AG10803 (cell line): ENCODE measurements around the gene KDM5C.
"Not testable (repeated sequence)": the region's sequence is repeated elsewhere in the genome, so short reads cannot be mapped to it uniquely, and the experiment has no call there.

Experiments used
- DNase-seq: peaks from one replicate; pipeline ENCODE4 v3.0.0; 2010; ENCODE audit warnings: low read depth
- H3K4me3 ChIP-seq: 2 replicates; pipeline ENCODE4 v1.5.1; 2011; ENCODE audit warnings: mild to moderate bottlenecking, low read length, control low read depth
- TF ChIP-seq, protein P1 (sequence below): conservative IDR thresholded peaks from 2 replicates; pipeline ENCODE4 v1.5.1; 2011; ENCODE audit warnings: mild to moderate bottlenecking, low read length, control low read depth, inconsistent platforms

The KDM5C gene

DNA sequence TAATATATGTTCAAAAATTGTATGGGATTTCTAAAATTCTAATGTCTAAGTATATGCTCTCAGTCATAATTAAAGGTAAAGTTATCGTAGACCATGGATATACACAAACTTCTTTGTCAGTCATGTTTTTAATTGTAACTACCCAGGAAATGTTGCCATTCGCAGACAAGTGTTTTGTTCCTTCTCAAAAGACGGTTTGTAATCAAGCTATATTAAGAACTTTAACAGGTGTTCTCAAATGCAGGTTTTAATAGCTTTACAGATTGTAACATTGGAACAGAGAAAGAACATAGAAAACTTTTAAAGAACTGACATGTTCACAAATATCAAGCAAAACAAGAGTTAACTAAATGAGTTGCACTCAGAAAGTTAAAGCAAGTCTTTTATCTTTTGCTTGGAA lies 58.9 kb downstream of the KDM5C start:
- DNase-seq = no peak
- TF ChIP-seq, protein P1, sequence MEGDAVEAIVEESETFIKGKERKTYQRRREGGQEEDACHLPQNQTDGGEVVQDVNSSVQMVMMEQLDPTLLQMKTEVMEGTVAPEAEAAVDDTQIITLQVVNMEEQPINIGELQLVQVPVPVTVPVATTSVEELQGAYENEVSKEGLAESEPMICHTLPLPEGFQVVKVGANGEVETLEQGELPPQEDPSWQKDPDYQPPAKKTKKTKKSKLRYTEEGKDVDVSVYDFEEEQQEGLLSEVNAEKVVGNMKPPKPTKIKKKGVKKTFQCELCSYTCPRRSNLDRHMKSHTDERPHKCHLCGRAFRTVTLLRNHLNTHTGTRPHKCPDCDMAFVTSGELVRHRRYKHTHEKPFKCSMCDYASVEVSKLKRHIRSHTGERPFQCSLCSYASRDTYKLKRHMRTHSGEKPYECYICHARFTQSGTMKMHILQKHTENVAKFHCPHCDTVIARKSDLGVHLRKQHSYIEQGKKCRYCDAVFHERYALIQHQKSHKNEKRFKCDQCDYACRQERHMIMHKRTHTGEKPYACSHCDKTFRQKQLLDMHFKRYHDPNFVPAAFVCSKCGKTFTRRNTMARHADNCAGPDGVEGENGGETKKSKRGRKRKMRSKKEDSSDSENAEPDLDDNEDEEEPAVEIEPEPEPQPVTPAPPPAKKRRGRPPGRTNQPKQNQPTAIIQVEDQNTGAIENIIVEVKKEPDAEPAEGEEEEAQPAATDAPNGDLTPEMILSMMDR = no peak
- no peak overlapping the region for H3K4me3 ChIP-seq

DNA sequence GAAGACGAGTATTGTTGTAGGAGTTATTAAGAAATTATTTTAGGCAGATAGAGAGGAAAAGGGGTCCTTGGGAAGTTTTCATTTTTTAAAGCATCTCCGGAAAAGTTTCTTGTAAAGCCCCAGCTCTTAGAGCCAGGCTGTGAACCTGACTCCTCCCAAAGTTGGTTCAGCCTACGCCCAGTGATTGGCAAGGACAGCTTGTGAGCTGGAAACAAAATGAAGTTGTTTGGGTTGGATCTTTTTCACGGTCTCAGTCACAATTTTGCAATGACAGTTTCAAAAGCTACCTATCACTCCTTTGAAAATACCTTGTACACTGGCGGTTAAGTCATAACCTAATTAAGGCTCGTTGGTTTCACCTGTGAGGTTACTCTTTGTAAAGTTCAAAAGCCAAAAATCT lies 60.4 kb downstream of the KDM5C start:
- not testable (repeated sequence) for H3K4me3 ChIP-seq, DNase-seq

DNA sequence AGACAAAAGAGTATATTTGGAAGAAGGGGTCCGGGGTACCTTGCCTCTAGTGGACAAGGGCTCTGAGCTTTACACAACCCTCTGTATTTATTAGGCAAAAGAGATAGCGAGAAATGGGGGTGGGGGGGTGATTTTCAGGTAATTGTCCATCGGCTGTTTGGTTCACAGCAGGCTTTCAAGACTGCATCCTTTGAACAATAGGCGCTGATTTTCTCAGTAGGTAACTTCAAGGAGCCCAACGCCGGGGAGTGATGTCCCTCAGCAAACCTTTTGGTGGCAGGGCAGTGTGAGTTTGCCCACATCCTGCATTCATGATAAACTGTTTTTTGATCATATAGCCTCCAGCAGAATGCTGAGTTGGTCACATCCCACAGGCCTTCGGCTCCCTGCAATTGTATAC lies 61.6 kb downstream of the KDM5C start:
- DNase-seq = no peak
- H3K4me3 ChIP-seq = no peak overlapping the region
- TF ChIP-seq, protein P1 = no peak

DNA sequence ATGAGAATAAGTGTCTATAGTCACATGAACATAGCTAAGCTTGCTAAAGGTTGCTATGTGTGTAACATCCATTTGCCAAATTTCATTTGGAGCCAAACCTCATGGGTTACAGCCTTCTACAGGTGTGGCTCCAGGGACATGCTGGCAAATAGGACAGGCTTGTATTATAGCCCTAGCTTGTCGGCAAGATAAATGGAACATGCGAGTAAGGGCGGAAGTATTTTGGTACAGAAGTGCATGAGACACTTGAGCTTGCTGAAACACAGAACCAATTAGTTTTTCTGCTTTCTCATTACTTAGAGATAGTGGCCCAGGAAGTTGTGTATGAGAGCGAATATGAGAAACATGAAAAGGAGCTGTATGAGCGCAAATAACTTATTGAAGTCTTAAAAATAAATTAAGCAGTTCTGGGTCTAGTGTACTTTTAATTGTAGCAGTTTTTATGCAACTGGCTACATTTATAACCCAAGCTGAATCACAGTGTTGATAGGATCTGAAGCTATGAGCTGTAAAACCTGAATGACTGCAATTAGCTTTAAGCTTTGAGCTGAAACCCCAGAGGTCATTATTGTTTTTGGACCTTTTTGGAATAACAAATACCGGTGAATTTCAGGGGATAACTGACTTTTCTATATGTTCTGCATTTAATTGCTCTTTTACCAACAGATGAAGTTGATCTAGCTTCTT lies 64.6 kb downstream of the KDM5C start:
- H3K4me3 ChIP-seq = no peak overlapping the region
- TF ChIP-seq, protein P1 = no peak
- peak; percentile 0 for DNase-seq

DNA sequence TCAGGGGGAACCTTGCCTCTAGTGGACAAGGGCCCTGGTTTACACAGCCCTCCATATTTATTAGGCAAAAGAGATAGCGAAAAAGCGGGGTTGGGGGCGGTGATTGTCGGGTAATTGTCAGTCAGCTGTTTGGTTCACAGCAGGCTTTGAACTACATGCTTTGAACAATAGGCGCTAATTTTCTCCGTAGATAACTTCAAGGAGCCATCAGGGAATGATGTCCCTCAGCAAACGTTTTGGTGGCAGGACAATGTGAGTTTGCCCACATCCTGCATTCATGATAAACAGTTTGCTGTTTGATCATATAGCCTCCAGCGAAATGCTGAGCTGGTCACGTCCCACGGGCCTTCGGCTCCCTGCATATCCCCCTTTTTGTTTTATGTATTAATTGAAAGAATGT lies 65.8 kb downstream of the KDM5C start:
- DNase-seq = no peak
- TF ChIP-seq, protein P1 = no peak
- H3K4me3 ChIP-seq = no peak overlapping the region

DNA sequence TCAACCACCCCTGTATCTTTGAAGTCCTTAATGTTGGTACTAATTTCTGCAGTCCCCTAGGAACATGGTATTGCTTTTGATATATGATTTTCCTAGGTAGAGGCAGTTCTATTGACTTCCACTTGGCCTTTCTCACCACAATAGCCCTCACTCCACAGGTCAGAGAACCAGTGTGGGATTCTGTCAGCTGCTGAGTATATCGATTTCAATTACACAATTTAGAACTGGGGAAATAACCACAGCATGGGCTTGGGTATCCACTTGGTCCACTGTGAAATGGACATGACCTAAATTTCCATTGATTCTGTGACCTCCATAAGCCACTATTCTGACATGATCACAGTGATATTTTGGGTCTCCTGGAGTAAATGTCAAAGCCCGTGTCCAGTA lies 68.8 kb downstream of the KDM5C start:
- H3K4me3 ChIP-seq = no peak overlapping the region
- DNase-seq = no peak
- TF ChIP-seq, protein P1 = no peak

DNA sequence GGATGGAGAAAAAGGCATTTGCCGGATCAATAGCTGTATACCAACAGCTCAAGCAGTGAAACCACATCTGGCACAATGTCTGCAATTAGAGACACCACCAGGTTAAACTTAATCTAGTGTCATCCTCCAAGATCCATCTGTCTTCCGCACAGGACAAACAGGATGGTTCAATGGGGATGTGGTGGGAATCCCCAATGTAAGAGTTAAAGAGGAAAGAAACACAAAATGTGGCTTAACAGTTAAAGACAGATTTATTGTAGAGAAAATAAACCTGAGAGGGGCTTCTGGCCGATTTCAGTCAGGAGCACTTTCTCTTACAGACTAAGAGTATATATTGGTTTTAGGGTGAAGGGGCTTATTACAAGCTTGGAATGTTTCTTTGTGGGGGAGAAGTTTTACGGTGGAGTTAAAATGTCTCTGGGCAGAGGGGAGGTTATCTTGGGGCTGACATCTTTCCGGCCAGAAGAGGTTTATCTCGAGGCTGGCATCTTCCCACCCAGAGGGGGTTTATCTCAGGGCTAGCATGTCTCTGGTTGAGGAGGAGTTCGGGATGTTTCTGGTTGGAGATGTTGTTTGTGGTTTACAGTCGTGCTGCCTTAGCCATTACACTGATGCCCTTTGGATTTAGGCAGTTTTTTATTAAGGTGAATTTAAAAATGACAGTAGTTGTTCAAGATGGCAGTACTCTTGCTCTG lies 69.3 kb downstream of the KDM5C start:
- TF ChIP-seq, protein P1 = no peak
- no peak for DNase-seq

More for the DNA sequence above, 69.3 kb downstream of the KDM5C start:
- H3K4me3 ChIP-seq = no peak overlapping the region
